GM18520 (cell line): ENCODE measurements around the gene VASH2.
A peak's percentile ranks its signal among the peaks of the same experiment; 100 is the strongest.
"Not testable (repeated sequence)": the region's sequence is repeated elsewhere in the genome, so short reads cannot be mapped to it uniquely, and the experiment has no call there.

Experiments
- ATAC-seq: cut with Tn5 transposase; IDR thresholded peaks from one replicate; pipeline ENCODE4 v1.9.1; 2021; ENCODE audit not compliant: unreplicated experiment

The VASH2 gene

DNA sequence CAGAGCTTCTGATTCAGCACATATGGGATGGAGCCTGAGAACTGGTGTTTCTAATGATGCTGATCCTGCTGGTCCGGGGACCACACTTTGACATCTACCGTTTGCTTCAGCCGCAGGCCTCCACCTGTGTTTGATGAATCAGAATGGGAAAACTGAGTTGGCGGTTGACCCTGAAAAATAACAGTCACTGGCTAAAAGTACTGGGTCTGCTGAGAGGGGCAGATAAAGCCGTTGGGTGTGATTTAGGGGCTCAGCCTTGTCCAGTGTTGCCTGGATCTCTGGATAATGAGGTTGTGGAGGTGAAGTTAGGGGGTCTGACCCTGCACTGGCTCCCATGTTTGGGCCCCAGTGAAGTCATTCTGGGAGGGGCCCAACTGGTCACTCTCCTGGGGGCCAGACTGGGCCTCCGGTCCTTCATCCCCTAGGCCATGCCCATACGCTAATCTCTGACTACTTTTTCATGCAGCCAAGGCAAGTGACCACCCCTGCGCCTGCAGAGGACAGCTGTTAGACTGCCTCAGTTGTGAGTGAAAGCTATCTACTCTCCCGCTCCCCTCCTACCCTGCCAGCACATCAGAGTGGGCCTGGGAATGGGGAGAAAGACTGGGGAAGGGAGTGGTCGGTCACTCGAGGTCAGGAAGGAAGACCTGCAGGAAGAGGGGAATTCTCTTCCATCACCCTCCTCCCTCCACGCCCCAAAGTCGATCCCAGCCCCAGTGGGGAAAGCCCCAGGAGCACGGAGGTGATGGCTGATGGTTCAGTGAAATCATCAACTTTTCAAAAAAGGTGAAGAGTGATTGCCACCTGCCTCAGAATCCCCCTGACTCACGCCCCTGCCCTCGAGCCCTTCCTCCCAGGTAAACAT lies 27.7 kb downstream of the VASH2 start:
- ATAC-seq: no peak

DNA sequence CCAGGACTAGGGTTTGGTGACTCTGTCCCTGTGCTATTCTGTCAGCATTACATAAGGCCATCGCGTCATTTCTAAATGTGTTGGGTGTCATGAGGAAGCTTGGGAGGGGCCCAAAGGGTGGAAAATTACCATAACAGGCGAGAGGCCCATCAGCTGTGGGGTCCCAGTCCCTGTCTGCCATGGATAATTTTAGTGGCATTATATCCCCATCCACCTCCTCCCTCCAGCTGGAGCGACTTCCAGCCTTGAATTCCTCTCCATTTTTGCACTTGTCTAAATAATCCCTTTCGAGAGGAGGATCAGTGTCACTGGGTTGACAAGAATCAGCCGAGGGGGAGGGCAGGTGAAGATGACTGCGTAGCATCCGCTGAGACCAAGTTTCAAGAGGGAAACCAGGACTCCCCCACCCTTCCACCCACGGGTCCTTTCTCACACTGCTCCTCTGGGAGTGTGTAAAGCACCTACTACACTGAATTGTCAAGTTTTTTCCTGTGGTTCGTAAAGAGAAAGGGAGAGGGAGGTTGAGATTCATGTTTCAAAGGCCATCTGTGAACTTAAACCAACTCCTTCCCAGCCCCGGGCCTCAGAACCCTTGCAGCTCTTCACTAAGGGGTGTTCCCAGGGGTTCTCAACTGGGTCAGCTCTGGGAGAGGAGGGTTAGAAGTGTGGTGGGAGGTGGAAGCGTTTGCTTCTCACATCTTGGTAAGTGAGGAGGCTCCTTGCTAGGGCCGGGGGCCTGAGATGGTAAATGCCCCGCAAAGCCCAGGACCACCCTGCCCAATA lies 29.2 kb downstream of the VASH2 start:
- peak; percentile 57 for ATAC-seq

DNA sequence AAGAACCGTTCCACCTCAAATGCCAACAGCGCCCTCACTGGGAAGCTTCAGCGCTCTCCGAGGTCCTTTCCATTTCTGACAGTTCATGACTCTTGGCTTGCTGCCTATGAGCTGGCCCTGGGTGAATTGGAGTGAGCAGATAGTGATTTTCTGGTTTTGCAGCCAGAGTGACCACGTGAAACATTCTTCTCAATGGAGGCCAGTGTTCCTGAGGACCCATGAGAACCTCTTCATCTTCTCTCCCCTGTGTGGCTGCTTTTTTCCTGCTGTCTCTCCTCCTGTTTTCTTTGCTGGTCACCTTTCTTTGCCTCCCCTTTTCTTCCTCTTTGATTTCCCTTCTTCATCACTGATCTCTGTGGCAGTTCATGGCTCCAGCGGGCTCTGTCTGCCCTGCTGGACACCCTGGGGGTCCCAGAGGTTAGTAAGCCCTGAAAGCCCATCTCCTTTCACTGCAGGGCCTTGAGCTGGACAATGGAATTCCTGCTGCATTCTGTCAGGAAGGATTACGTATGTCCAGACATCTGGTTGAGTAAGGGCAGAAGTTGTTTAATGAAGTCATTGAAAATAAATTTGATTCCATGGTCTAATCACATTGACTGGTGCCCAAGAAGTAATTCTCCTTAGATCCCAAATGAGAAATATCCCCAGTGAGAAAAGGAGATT lies 29.9 kb downstream of the VASH2 start:
- no peak for ATAC-seq

- no peak for ATAC-seq
These were observed 30.7 kb downstream of the VASH2 start for GRCh38 chr1:212981025-212981495.

GRCh38 chr1:212981571-212982328 lies 31.4 kb downstream of the VASH2 start:
- ATAC-seq: no peak

- no peak for ATAC-seq
These were observed 32.2 kb downstream of the VASH2 start for GRCh38 chr1:212982430-212983152.

GRCh38 chr1:212983482-212983881 lies 33.1 kb downstream of the VASH2 start:
- ATAC-seq: no peak

DNA sequence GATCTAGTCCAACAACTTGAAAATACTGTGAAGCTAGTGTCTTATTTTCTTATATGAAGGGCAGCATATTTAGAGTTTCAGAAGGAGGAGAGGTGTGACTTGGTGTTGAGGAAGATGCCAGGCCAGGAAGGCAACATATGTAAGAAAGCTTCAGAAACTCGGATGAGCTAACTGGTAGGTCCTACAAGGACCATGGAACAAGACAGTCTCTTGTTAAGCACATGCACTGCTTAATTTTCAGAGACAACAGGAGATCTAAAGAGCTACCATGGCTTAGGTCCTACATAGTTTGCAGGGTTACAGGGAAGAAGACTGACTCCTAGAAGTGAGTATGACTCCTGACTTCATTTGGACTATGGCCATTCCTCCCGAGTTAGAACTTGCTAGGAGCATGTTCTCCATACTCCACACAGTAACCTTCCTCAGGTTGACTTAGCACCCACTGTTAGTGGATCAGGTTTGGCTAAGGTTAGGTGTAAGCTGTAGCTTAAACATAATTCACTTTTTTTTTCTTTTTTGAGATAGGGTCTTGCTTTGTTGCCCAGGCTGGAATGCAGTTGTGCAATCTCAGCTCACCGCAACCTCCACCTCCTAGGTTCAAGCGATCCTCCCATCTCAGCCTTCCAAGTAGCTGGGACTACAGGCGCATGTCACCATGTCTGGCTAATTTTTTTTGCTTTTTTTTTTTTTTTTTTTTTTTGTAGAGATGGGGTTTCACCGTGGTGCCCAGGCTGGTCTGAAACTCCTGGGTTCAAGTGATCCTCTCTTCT lies 34.4 kb downstream of the VASH2 start:
- ATAC-seq: no peak

- no peak for ATAC-seq
These were observed 36.2 kb downstream of the VASH2 start for GRCh38 chr1:212986551-212986950.

DNA sequence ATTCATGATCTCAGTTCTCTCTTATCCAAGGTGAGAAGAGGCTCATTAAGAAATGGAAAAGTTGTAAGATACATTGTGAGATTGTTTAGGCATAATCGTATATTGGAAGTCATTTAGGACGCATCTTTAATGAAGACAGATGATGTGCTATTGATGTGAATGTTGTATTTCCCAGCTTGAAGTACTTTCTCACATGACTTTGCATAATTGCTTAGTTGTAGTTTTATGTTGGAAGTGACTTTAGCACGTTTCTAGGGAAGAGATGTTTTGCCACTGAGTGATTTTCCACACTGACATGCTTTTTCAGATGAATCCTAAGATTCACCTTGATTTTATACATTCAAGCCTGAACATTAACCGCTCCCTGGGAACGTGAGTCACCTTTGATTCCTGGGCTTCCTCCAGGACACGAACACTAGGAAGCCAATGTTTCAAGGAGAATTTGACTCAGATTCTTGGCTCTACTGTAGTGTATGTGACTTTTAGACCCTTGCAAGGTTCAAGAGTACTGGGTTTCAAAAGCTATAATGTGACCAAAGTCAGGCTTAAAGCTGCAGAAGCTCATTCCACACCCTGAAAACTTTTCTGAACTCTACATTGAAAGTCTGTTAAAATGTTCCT lies 37.5 kb downstream of the VASH2 start:
- ATAC-seq: no peak

DNA sequence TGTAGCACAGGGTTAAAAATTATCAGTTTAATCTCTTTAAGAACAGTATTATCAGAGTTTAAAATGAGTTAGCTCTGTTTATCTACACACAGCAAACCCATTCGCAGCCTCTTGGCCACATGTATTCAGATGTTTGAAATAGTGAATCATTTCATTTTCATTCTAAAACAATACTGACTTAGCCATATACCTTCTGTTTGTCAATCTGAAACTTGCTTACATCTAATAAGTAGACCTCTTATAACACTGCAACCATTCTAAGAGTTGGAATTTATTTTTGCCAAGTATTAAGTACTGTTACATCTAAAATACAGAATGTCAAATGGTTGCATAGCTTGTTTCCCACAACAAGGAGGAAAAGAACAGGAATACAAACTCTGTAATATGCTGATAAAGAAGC lies 39.9 kb downstream of the VASH2 start:
- ATAC-seq: no peak

- not testable (repeated sequence) for ATAC-seq
These were observed 43.6 kb downstream of the VASH2 start for GRCh38 chr1:212993960-212994359.

GRCh38 chr1:212994926-212995325 lies 44.6 kb downstream of the VASH2 start:
- ATAC-seq: no peak

DNA sequence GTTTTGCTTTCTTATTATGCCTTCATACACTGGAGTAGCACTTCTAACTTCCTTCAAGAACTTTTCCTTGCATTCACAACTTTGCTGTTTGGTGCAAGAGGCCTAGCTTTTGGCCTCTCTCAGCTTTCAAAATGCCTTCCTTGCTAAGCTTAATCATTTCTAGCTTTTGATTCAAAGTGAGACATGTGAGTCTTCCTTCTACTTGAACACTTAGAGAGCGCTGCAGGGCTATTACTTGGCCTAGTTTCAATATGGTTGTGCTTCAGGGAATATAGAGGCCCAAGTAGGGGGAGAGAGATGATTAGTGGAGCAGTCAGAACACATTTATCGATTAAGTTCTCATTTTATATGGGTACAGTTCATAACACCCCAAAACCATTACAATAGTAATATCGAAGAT lies 52.9 kb downstream of the VASH2 start:
- peak; percentile 59 for ATAC-seq

- peak; percentile 89 for ATAC-seq
These were observed 58.2 kb downstream of the VASH2 start for GRCh38 chr1:213008564-213008963.

- ATAC-seq: no peak
These were observed 64.3 kb downstream of the VASH2 start for GRCh38 chr1:213014642-213015041.

DNA sequence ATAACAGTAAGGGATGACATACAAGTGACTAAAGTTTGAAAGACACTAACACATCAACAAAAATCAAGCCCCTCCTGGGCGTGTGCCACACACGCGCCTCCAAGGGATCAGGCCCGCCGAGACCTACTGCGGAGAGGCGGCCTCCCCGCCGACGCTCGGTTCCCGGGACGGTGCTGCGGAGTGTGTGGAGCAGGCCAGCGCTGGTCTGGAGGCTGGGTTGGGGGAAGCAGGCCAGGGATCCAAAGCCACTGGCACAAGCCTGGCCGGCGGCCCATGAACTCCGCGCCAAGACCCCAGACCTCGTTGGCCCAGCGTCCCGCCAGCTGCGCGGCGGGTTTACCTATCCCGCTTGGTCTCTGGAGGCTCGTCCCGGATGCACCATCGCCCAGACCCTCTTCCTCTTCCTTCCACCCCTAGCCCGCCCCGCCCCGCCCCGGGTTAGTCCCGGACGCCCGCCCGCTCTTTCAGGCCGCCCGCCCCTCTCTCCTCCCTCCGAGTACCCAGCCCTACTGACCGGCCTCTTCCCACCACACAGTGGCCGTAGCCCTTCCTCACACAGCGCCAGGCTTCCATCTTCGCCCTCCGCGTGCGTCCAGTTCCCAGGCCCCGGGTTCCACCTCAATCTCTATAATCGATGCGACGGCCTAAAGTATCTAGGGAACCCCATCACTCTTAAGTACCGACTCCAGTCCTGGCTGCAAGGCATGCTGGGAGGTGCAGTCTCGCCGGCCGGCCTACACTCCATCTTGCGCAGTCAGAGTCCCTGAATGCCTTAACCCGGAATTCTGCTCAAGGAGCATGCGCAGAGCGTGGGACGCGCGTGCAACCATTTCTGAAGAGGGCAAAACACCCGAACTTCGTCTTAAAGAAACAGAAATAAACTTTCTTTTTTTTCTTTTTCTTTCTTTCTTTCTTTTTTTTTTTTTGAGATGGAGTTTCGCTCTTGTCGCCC lies 65.0 kb downstream of the VASH2 start, which contains the start of gene ANGEL2:
ANGEL2 (minus strand) TSS at position 769 of the 952 bp plus-strand sequence; CDS start at position 573, 196 bp downstream.
- peak; percentile 88 for ATAC-seq
